ENCODE measurements around the gene EYA4.

Gene EYA4

GRCh38 chr6:133268621-133269020 is 27.5 kb downstream of the EYA4 start:
- Histone ChIP-seq H3K27ac (no peak overlapping the region), H3K36me3 (replicated peaks) (no peaks in the 10 kb centered on the region), H3K4me3 (ENCODE audit: low read depth, low read length) (no peak overlapping the region), H3K27me3 (replicated peaks) (no peaks in the 10 kb centered on the region)
- DNase-seq: no peak
- in situ Hi-C loops (cut with HindIII; ENCODE audit: low pct_ligation_motif_present, low sequenced_read_pairs): no loop called here
- TF ChIP-seq, protein P1, sequence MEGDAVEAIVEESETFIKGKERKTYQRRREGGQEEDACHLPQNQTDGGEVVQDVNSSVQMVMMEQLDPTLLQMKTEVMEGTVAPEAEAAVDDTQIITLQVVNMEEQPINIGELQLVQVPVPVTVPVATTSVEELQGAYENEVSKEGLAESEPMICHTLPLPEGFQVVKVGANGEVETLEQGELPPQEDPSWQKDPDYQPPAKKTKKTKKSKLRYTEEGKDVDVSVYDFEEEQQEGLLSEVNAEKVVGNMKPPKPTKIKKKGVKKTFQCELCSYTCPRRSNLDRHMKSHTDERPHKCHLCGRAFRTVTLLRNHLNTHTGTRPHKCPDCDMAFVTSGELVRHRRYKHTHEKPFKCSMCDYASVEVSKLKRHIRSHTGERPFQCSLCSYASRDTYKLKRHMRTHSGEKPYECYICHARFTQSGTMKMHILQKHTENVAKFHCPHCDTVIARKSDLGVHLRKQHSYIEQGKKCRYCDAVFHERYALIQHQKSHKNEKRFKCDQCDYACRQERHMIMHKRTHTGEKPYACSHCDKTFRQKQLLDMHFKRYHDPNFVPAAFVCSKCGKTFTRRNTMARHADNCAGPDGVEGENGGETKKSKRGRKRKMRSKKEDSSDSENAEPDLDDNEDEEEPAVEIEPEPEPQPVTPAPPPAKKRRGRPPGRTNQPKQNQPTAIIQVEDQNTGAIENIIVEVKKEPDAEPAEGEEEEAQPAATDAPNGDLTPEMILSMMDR (IDR thresholded peaks at IDR 0.05; ENCODE audit: low read depth, low read length, missing control alignments): no peak

DNA sequence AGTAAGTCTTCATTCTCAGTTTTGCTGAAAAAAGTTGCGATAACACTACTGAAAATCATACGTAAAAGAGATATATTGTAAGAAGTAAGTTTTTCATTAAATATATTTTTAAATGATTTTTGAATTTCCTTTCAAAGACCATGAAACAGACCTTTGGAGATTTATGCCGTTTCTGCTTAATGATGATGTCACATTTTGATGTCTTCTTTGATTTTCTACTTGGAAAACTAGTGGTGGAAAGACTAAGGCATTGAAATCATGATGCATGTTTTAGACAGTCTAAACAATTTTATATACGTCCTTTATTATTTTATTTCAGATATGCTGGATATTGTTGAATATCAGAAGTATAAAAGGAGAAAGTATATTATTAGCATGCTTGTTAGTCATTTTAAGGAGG is 33.7 kb downstream of the EYA4 start:
- in situ Hi-C loops (cut with HindIII; ENCODE audit: low pct_ligation_motif_present, low sequenced_read_pairs): no loop called here
- H3K27me3 ChIP-seq (replicated peaks): no peaks in the 10 kb centered on the region
- H3K4me3 ChIP-seq (ENCODE audit: low read depth, low read length): no peak overlapping the region
- H3K27ac ChIP-seq: no peak overlapping the region
- TF ChIP-seq, protein P1 (IDR thresholded peaks at IDR 0.05; ENCODE audit: low read depth, low read length, missing control alignments): no peak
- no peak for DNase-seq
- no peaks in the 10 kb centered on the region for H3K36me3 ChIP-seq (replicated peaks)

DNA sequence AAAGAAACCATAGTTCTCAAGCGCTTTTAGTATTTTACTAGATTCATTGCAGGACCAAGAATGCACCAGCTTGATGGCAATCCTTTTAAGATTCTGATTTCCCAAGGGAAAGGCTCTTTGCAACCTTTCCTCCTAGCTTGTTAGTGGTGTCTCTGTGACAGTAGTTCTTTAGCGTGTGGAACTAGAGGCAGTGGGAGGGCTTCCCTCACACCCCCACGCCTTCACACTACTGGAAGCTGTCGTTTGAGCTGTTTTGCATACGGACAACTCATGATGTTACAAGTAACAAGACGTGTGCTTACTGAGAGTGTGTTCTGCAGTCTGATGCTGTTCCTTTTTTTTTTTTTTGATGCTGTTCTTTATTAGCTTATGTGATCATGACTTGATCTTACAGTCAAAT is 34.1 kb downstream of the EYA4 start:
- Histone ChIP-seq H3K36me3 (replicated peaks) (no peaks in the 10 kb centered on the region), H3K27ac (no peak overlapping the region), H3K27me3 (replicated peaks) (no peaks in the 10 kb centered on the region), H3K4me3 (ENCODE audit: low read depth, low read length) (no peak overlapping the region)
- in situ Hi-C loops (cut with HindIII; ENCODE audit: low pct_ligation_motif_present, low sequenced_read_pairs): no loop called here
- no peak for DNase-seq
- TF ChIP-seq, protein P1 (IDR thresholded peaks at IDR 0.05; ENCODE audit: low read depth, low read length, missing control alignments): no peak

GRCh38 chr6:133277228-133277899 is 36.2 kb downstream of the EYA4 start:
- Histone ChIP-seq H3K36me3 (replicated peaks) (no peaks in the 10 kb centered on the region), H3K4me3 (ENCODE audit: low read depth, low read length) (no peak overlapping the region), H3K27ac (no peak overlapping the region), H3K27me3 (replicated peaks) (no peaks in the 10 kb centered on the region)
- no peak for DNase-seq
- TF ChIP-seq, protein P1 (IDR thresholded peaks at IDR 0.05; ENCODE audit: low read depth, low read length, missing control alignments): no peak
- in situ Hi-C loops (cut with HindIII; ENCODE audit: low pct_ligation_motif_present, low sequenced_read_pairs): no loop called here

DNA sequence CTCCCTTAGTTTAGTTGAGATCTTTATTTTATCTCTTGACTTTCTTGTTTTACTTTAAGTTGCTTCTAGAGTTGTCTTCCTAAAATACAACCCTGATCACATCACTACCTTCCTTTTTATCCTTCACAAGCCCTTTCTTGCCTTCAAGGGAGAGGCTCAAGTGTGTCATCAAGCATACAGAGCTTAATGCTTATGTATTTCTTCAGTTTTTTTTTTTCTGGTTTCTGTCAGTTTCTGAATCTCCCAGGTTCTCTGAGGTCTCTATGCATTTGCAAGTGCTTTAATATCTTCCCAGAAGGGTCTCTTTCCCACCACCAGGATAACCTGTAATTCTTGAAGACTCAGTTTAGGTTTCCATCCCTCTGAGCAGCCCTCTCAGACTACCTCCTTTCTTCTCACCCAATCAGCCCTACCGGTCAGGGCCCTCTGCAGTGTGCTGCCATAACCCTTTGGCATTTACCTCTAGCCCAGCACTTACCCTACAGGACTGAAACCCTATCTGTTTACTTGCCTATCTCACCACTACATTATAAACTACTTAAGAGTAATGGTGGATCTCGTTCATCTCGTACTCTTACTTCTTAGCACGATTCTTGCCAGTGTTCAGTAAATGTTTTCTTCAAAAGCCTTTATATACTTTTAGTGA is 36.9 kb downstream of the EYA4 start:
- in situ Hi-C loops (cut with HindIII; ENCODE audit: low pct_ligation_motif_present, low sequenced_read_pairs): no loop called here

More for the DNA sequence above, 36.9 kb downstream of the EYA4 start:
- no peak for DNase-seq
- no peaks in the 10 kb centered on the region for H3K36me3 ChIP-seq (replicated peaks)
- no peak overlapping the region for H3K27ac ChIP-seq
- no peaks in the 10 kb centered on the region for H3K27me3 ChIP-seq (replicated peaks)
- H3K4me3 ChIP-seq (ENCODE audit: low read depth, low read length): no peak overlapping the region
- TF ChIP-seq, protein P1 (IDR thresholded peaks at IDR 0.05; ENCODE audit: low read depth, low read length, missing control alignments): no peak
